RPMI7951 (cell line): ENCODE measurements around the gene CEP164. TPM values are rescaled to one million over a fixed set of nuclear protein-coding genes. Genes with fewer than 3 reads are reported as not detected.

Experiments used
- DNase-seq: peaks from one replicate; pipeline ENCODE4 v3.0.0-alpha.2; 2012; ENCODE audit warnings: low read depth
- total RNA-seq: library from RNA; depleted of rRNA; stranded (reverse); fragments of >200 nt; shearing (Covaris generic); gene quantifications from 2 replicates; pipeline ENCODE4 v1.2.3, GENCODE V29; 2014; rRNA removed

Gene CEP164
- total RNA-seq, 1 experiment from 2014 or later: 20.7 TPM

DNA sequence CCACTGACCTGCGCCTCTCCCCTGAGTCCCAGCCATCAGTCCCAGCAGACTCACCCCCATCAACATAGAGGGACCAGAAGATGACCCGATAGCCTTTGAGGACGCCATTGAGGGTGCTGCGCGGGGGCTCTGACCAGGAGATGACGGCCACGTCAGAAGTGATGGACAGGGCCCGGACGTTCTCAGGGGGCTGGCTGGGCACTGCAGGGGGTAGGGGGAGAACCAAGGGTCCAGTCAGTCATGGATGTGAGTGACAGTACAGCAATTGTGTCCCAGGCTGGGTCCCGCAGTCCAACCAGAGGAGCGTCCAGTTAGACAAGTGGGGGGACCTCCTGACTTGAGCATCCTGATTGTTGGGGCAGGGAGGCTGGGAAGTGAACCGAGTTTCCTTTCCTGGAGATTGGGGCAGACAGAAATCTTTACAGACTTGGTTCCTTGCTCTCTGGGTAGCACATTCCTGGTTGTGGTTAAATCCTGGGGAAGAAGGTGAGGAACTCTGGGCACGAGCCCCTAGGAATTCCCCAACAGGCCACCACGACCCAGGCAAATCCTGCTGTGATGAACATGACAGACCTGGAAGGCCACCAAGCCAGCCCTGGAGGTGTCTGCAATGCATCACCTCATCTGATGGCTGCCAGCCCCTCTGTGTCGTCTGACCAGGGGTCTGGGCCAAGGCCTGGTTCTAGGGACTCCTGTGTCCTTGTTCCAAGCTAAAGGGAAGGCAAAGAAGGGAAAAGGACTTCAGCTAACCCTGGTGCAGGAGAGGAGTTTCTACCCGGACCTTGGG, 133.9 kb downstream of the CEP164 start:
- no peak for DNase-seq

DNA sequence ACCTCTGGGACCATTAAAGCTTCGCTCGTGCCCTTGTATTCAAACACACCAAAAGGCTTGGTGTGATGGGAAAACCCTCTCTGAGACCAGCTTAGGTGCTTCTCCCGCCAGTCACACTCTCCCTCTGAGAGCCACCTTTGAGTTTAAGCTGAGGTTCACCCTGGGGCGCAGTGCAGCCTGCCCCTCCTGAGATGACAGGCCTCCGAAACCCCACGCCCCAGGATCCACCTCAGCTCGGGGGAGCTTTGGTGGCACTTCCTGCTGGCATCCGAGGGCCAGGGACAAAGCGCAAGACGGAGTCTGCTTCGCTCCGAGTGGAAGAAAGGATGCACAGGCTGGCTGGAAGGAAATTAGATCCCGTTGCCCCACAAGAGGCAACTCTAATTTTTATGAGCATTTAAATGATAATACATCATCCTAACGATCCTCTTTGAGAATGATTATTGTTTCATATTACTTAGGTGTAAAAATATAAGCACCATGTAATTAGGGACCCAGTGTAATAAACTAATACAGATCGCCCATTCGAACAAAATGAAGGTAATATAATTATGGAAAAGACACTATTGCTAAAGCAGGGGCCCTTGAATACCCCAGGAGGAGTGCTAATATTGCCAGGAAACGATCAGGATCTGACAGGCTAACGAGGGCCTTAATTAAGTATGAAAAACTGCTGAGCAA, 134.7 kb downstream of the CEP164 start:
- no peak for DNase-seq

DNA sequence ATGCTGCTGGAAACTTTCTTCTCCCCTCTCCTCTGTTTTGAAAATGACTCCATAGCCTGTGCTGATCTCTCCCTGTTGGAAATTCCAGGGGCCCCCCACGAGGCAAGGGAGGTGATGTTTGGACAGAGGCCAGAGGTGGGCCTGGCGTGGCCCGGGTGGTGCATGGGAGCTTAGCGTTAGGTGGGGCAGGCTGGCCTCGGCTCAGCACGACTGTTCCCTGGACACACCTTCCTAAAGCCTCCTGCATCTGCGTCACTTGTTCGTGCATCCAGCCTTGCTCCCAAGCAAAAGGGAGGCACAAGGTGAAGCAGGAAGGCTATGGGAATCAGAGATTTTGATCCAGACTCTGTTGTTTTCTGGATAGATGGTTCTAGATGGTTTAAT, 135.2 kb downstream of the CEP164 start:
- DNase-seq: no peak

Other genes starting within 250 kb of the CEP164 start
- 6.4 and 9.3 TPM in 2 replicates for gene SIK3, start 229.4 kb upstream of the CEP164 start, total RNA-seq
- 123 and 125 TPM in 2 replicates for gene PAFAH1B2, start 183.6 kb upstream of the CEP164 start, total RNA-seq
- 9.5 and 13.0 TPM in 2 replicates for gene SIDT2, start 149.1 kb upstream of the CEP164 start, total RNA-seq
- gene TAGLN, start 128.5 kb upstream of the CEP164 start, total RNA-seq: 319 and 359 TPM in 2 replicates
- 31.4 and 33.0 TPM in 2 replicates for gene PCSK7, start 95.8 kb upstream of the CEP164 start, total RNA-seq
- gene RNF214, start 95.2 kb upstream of the CEP164 start, total RNA-seq: 7.1 and 7.2 TPM in 2 replicates
- 1.7 and 6.8 TPM in 2 replicates for gene BACE1-AS, start 36.5 kb upstream of the CEP164 start, total RNA-seq
- 27.5 and 32.3 TPM in 2 replicates for gene BACE1, start 11.6 kb upstream of the CEP164 start, total RNA-seq